Spinal cord (tissue), 10 donors: ENCODE results near the gene SMARCB1. TPM values are rescaled to one million over a fixed set of nuclear protein-coding genes. Genes with fewer than 3 reads are reported as not detected.

Source experiments
- DNase-seq, 6 donors: peaks; one replicate each; pipeline versions ENCODE4 v3.0.0 to v3.0.0-alpha.2; 2013 to 2015; ENCODE audit warnings: low spot score in 6 of 6, low read depth in 4 of 6
- H3K27ac ChIP-seq: one replicate; pipeline ENCODE4 v1.5.1; 2013; ENCODE audit warnings: low read depth, low read length, control low read depth
- H3K27me3 ChIP-seq: one replicate; pipeline ENCODE4 v1.6.1; 2013; ENCODE audit warnings: low read length; ENCODE audit not compliant: control insufficient read depth, insufficient read depth
- H3K36me3 ChIP-seq: one replicate; pipeline ENCODE4 v1.6.1; 2013; ENCODE audit warnings: low read length; ENCODE audit not compliant: control insufficient read depth, insufficient read depth
- H3K4me1 ChIP-seq: one replicate; pipeline ENCODE4 v1.6.1; 2013; ENCODE audit warnings: low read length; ENCODE audit not compliant: control insufficient read depth, insufficient read depth
- H3K4me3 ChIP-seq: one replicate; pipeline ENCODE4 v1.5.1; 2013; ENCODE audit warnings: low read depth, low read length, control low read depth
- H3K9me3 ChIP-seq: one replicate; pipeline ENCODE4 v1.6.1; 2013; ENCODE audit warnings: low read length; ENCODE audit not compliant: control insufficient read depth, insufficient read depth
- WGBS: methylation state at CpG from one replicate; pipeline ENCODE4 v1.1.5; 2013; ENCODE audit warnings: missing lambda C conversion rate; ENCODE audit not compliant: insufficient coverage; 5-methylcytosine and 5-hydroxymethylcytosine counted together
- polyA plus RNA-seq, 2 donors: library from polyadenylated mRNA; unstranded; fragments of 120-200 nt; gene quantifications; one replicate each; pipeline ENCODE4 v1.2.1, GENCODE V29; 2013; ENCODE audit not compliant: insufficient read length in 2 of 2
- total RNA-seq, 2 donors: library from RNA; depleted of rRNA in 1 of 2; stranded (reverse); fragments of 120-200 nt in 1 of 2; fragments of >200 nt in 1 of 2; gene quantifications; one replicate each; pipeline versions ENCODE4 v1.2.3 to v1.2.4, GENCODE V29; 2013 to 2014
- donor health status: healthy.

Gene SMARCB1
- total and polyA plus RNA-seq, 4 donors, result 29.5 to 186 (median 132) TPM

DNA sequence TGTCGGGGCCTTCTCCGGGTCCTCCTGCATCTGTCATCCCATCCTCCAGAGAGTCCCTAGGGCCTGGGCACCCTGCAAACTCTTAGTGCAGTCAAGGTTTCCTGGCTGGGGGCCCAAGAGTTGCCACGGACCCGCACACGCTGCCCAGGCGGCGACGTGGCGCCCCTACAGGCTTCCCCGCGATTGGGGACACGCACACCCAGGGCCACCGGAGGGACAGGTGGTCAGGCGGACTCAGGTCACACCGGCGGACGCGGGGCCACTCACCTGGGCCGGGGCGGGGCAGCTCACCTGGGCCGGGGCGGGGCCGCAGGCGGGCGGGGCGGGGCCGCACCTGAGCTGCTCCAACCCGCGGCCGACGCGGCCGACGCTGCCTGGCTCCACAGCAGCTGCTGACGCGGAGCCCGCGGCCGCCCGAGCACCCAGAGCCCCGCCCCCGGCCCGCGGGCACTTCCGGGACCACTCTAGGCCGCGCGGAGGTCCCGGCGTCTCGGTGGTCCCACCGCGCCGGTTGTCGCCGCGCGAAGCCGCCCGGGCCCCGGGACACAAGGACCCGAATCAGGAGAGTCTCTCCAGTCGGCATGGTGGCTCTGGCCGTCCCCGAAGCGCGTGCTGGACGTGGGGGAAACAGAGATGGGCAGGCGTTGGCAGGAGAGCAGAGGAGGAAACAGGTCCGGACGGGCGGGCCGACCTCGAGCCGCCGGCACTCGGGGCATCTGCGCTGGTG, 35.9 kb upstream of the SMARCB1 start, which contains the start of gene ZNF70:
Gene ZNF70 (minus strand): TSS at position 399 of the 727 bp plus-strand sequence. CDS start 5,972 bp downstream, outside the sequence.
- peak in 5 of 6 donors; percentile 71 to 95 (median 82) for DNase-seq
- peak within 1 kb of the TSS; percentile 78 for H3K4me3 ChIP-seq
- H3K36me3 ChIP-seq, result no peaks in the 10 kb centered on the region
- peaks cover 17% of the 10 kb centered on the region for H3K4me1 ChIP-seq
- under 1% methylated on average over 78 of the region's 78 CpGs for WGBS
- H3K9me3 ChIP-seq, result no peaks in the 10 kb centered on the region
- no peaks in the 10 kb centered on the region for H3K27me3 ChIP-seq
- peak within 1 kb of the TSS; percentile 91 for H3K27ac ChIP-seq

DNA sequence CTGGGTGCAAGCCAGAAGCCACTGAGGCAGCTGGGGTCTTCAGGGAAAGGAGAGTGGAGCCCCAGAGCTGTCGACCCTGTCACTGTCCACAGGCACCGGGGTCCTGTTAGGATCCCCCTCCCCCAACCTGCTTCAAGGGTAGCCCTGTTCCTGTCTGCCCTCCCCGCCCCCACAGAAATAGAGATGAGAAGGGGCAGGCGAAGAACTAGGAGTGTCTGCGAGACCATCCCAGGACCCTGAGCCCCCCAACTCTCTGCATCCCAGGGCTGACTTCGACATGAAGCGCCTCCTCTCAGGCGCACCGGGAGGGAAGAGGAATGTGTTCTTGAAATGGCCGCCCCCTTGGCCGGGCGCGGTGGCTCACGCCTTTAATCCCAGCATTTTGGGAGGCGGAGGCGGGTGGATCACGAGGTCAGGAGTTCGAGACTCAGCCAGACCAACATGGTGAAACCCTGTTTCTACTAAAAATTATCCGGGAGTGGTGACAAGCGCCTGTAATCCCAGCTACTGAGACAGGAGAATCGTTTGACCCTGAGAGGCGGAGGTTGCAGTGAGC, 35.2 kb upstream of the SMARCB1 start:
- WGBS, result 8% methylated on average over 16 of the region's 22 CpGs
- no peaks in the 10 kb centered on the region for H3K36me3 ChIP-seq
- peak in 2 of 6 donors; percentile 32 to 80 for DNase-seq
- no peaks in the 10 kb centered on the region for H3K27me3 ChIP-seq
- H3K27ac ChIP-seq, result peak overlapping the region; percentile 91
- H3K4me3 ChIP-seq, result peak overlapping the region; percentile 78
- no peaks in the 10 kb centered on the region for H3K9me3 ChIP-seq
- H3K4me1 ChIP-seq, result peaks cover 17% of the 10 kb centered on the region

DNA sequence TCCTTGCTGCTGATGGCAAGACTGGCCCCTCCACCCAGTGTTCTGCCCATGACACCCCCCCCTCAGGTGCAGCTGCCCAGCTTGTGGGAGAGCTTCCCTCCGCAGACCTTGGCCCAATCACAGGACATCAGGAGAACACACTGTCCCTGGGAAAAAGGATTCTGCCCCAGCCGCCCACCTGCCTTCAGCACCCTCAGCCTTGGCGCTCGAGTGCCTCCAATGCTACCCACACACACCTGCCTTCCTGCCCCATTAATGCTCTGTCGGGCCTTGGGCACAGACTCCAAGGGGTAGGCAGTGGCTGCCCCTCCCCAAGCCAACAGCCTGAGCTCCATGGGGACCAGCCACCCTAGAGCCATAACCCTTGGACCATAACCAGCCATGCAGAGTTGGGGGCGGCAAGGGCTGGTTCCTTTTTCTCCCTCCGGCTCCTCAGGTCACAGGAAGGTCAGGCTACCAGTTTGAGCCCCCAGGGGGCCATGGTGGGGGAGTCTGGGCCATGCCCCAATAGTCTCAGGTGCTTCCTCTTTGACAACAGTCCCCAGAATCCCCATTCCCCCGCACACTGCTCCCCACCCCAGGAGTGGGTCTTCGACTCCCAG, 34.6 kb upstream of the SMARCB1 start:
- Histone ChIP-seq H3K36me3 (no peaks in the 10 kb centered on the region), H3K4me1 (peaks cover 17% of the 10 kb centered on the region), H3K27ac (no peak overlapping the region), H3K9me3 (no peaks in the 10 kb centered on the region), H3K27me3 (no peaks in the 10 kb centered on the region), H3K4me3 (no peak overlapping the region)
- 91% methylated on average over 5 of the region's 9 CpGs for WGBS
- DNase-seq, result no peak

DNA sequence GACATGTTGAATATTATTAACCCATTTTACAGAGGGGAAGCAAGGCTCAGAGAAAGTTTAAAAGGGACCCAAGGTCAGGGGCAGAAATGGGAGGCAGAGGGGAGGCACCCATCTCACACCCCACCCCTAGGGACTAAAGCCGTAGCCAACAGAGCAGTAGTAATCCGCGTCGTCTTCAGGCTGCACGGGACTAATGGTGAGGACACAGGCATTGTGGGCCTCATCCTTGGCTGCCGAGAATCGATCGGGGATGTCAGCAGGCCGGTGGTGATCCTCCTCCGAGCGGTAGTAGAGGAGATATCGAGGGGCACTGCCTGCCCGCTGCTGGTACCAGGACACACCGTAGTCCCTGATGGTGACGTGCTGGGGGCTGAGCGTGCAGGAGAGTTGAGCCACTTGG, 34.0 kb upstream of the SMARCB1 start:
- Histone ChIP-seq H3K27me3 (no peaks in the 10 kb centered on the region), H3K4me3 (no peak overlapping the region), H3K9me3 (no peaks in the 10 kb centered on the region), H3K27ac (no peak overlapping the region), H3K4me1 (peaks cover 17% of the 10 kb centered on the region), H3K36me3 (no peaks in the 10 kb centered on the region)
- no peak for DNase-seq
- 95% methylated on average over 16 of the region's 16 CpGs for WGBS

DNA sequence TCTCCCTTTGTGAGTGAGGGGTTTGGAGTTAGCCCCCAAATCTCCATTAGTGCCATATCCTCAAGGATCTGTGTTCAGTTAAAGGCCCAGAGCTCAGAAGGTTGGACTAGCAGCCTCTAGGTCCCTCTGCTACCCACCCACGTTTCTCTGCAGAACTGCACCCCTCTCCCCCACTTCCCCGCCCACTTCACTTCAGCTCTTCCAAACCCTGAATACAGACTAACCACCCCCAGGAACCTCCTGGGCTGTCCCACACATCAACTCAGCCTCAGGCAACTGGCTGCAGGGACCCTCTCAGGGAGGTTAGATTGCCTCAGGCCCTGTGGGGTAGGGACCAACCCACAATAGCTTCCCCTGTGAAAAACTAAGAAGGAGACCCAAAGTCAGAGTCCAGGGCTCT, 33.4 kb upstream of the SMARCB1 start:
- Histone ChIP-seq H3K27ac (no peak overlapping the region), H3K9me3 (no peaks in the 10 kb centered on the region), H3K4me1 (peaks cover 17% of the 10 kb centered on the region), H3K4me3 (no peak overlapping the region), H3K36me3 (no peaks in the 10 kb centered on the region), H3K27me3 (no peaks in the 10 kb centered on the region)
- 70% methylated on average over 2 of the region's 2 CpGs for WGBS
- DNase-seq, result no peak

DNA sequence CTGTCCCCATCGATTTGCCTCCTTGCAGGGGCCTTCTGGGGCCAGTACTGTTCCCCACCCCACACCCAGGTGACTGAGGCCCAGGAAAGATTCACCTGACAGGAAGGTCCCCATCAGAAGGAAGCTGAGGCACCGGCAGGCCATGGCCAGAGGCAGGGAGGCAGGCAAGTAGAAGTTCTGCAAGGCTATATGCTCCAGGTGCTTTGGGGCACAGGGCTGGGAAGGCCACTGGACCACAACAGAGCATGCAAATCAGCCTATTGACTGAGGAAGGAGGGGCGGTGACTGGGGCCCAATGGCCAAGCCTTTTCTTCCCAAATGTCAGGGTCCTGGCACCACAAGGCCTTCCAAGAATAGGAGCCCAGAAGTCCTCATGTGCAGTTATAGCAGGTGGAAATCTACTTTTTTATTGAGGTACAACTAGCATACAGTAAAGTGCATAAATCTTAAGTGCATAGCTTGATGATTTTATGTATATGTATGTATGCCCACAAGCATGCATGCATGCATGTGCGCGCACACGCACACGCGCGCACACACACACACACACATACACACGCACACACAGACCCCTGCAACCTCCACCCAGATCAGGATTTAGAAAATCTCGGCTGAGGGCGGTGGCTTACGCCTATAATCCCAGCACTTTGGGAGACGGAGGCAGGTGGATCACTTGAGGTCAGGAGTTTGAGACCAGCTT, 32.4 kb upstream of the SMARCB1 start, which contains the start of gene VPREB3:
Gene VPREB3 (minus strand): TSS at position 206 of the 700 bp plus-strand sequence. CDS start 62 bp downstream, at position 144.
- no peaks in the 10 kb centered on the region for H3K27me3 ChIP-seq
- no peak within 1 kb of the TSS for H3K4me3 ChIP-seq
- peaks cover 17% of the 10 kb centered on the region for H3K4me1 ChIP-seq
- no peak within 1 kb of the TSS for H3K27ac ChIP-seq
- no peaks in the 10 kb centered on the region for H3K36me3 ChIP-seq
- no peak for DNase-seq
- H3K9me3 ChIP-seq, result no peaks in the 10 kb centered on the region
- WGBS, result 80% methylated on average over 9 of the region's 14 CpGs

DNA sequence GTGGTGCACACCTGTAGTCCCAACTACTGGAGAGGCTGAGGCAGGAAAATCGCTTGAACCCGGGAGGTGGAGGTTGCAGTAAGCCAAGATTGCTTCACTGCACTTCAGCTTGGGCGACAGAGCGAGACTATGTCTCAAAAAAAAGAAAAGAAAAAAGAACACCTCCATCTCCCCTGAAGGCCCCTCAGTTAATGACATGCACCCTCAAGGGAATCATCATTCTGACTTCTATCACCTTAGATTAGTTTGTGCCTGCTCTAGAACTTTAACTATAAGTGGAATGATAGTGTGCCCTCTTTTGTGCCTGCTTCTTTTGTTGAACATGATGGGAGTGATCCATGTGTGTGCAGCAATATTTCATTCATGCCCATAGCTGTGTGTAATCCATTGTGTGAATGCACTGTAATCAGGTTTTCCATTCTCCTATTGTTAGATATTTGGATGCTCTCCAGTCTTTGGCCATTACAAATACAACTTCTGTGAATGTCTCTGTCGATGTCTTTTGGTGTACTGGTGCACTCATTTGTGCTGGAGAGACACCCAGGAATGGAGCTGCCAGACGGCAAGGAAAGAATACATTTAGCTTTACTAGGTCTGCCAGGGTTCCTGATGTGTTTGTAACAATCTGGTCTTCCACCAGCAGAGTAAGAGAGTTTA, 31.7 kb upstream of the SMARCB1 start:
- no peak overlapping the region for H3K27ac ChIP-seq
- H3K36me3 ChIP-seq, result no peaks in the 10 kb centered on the region
- no peaks in the 10 kb centered on the region for H3K9me3 ChIP-seq
- DNase-seq, result peak in 1 of 6 donors; percentile 20
- WGBS, result 17% methylated on average over 1 of the region's 6 CpGs
- peaks cover 13% of the 10 kb centered on the region for H3K4me1 ChIP-seq
- no peak overlapping the region for H3K4me3 ChIP-seq
- no peaks in the 10 kb centered on the region for H3K27me3 ChIP-seq

DNA sequence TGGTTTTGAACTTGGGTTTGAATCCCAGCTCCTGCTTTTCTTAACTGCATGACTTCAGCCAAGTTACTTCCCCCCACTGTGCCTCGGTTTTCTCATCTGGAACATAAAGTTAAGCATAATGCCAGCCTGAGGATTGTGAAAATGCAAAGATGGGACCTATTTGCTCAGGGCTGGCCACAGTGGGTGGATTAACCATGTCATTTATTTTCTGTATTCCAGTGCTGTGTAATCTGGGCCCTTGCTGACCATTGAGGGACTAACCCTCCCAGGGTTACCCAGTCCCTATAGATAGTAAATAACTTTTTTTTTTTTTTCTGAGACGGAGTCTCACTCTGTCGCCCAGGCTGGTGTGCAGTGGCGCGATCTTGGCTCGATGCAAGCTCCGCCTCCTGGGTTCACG, 31.1 kb upstream of the SMARCB1 start:
- WGBS, result 100% methylated on average over 2 of the region's 8 CpGs
- no peak overlapping the region for H3K27ac ChIP-seq

DNA sequence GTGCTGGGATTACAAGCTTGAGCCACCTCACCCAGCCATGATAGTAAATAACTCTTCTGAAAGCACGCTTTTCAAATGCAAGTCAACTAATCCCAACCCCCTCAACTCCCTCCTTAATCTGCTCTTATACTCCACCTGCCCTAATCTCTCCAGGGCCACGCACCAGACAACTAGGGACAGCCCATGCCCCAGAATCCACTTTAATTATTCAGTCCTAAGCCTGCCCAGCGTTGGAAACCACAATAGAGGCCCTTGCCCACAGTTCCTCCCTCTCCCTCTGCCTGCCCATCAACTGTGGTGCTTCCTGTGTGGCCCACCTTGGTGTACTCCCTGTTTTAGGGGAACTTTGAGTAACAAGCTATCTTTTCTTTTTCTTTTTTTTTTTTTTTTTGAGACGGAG, 29.9 kb upstream of the SMARCB1 start:
- WGBS, result 27% methylated on average over 3 of the region's 4 CpGs
- Histone ChIP-seq H3K4me1 (peaks cover 5% of the 10 kb centered on the region), H3K36me3 (no peaks in the 10 kb centered on the region), H3K4me3 (no peak overlapping the region), H3K27me3 (no peaks in the 10 kb centered on the region), H3K9me3 (no peaks in the 10 kb centered on the region), H3K27ac (no peak overlapping the region)
- no peak for DNase-seq

More for the DNA sequence above, 31.1 kb upstream of the SMARCB1 start:
- no peak for DNase-seq
- no peaks in the 10 kb centered on the region for H3K9me3 ChIP-seq
- H3K4me3 ChIP-seq, result no peak overlapping the region
- H3K27me3 ChIP-seq, result no peaks in the 10 kb centered on the region
- H3K36me3 ChIP-seq, result no peaks in the 10 kb centered on the region
- peaks cover 13% of the 10 kb centered on the region for H3K4me1 ChIP-seq
